K562 (cell line): ENCODE measurements around the gene ZBTB38. TPM values are rescaled to one million over a fixed set of nuclear protein-coding genes. Genes with fewer than 3 reads are reported as not detected.

Experiments
- ADNP ChIP-seq: fragments of 200-800 bp; sonication (Bioruptor generic); IDR thresholded peaks from 2 replicates; pipeline ENCODE4 v1.6.1; 2016; ENCODE audit warnings: missing genetic modification characterization, missing compliant biosample characterization
- FOXA3 ChIP-seq, 2 experiments: fragments of 450-650 bp in 1 of 2; sonication (generic) in 1 of 2; formaldehyde crosslinking; IDR thresholded peaks in 1 of 2; conservative IDR thresholded peaks in 1 of 2; 2 replicates each; pipeline versions ENCODE4 v1.4.0 to v1.8.0; 2020 to 2022; ENCODE audit warnings: mild to moderate bottlenecking in 2 of 2, missing genetic modification reagents in 1 of 2
- GABPB1 ChIP-seq: sonication (generic); formaldehyde crosslinking; IDR thresholded peaks from 2 replicates; pipeline ENCODE4 v1.8.0; 2022; ENCODE audit warnings: mild to moderate bottlenecking, missing genetic modification reagents
- GTF2A2 ChIP-seq: IDR thresholded peaks from 2 replicates; pipeline ENCODE4 v1.6.1; 2016; ENCODE audit warnings: mild to moderate bottlenecking, missing genetic modification characterization, missing compliant biosample characterization
- PHB2 ChIP-seq: fragments of 450-650 bp; IDR thresholded peaks from 2 replicates; pipeline ENCODE4 v1.6.1; 2017; ENCODE audit warnings: low read depth
- POLR2G ChIP-seq: fragments of 200-400 bp; formaldehyde crosslinking; IDR thresholded peaks from 2 replicates; pipeline ENCODE4 v1.6.1; 2017; ENCODE audit warnings: low read depth, mild to moderate bottlenecking, antibody characterized with exemption, low read length, moderate library complexity
- PTBP1 ChIP-seq: fragments of 200-400 bp; formaldehyde crosslinking; IDR thresholded peaks from 2 replicates; pipeline ENCODE4 v1.6.1; 2017; ENCODE audit warnings: low read depth, low read length
- TAF1 ChIP-seq: IDR thresholded peaks from 2 replicates; pipeline ENCODE4 v1.6.1; 2011; ENCODE audit warnings: mild to moderate bottlenecking, low read length, moderate library complexity; ENCODE audit not compliant: insufficient read depth, control insufficient read depth, severe bottlenecking; ENCODE audit errors: extremely low read depth
- TCF7L2 ChIP-seq: fragments of 150-350 bp; IDR thresholded peaks from 2 replicates; pipeline ENCODE4 v1.6.1; 2016; ENCODE audit warnings: low read depth, mild to moderate bottlenecking, low read length, moderate library complexity
- ZBTB7A ChIP-seq: IDR thresholded peaks from 2 replicates; pipeline ENCODE4 v1.6.1; 2011; ENCODE audit warnings: low read depth, mild to moderate bottlenecking, low read length, moderate library complexity, borderline replicate concordance; ENCODE audit not compliant: control insufficient read depth
- ZNF3 ChIP-seq: fragments of 250-450 bp; sonication (Bioruptor Pico); IDR thresholded peaks from 2 replicates; pipeline ENCODE4 v1.5.0; 2021; ENCODE audit warnings: mild to moderate bottlenecking, moderate library complexity
- ZNF589 ChIP-seq: fragments of 200-800 bp; sonication (Bioruptor generic); IDR thresholded peaks from 2 replicates; pipeline ENCODE4 v1.6.1; 2016; ENCODE audit warnings: low read depth, missing genetic modification characterization, missing compliant biosample characterization
- polyA plus RNA-seq, 8 experiments: library from polyadenylated mRNA; depleted of rRNA in 4 of 8; stranded (reverse) in 5 of 8; unstranded in 3 of 8; fragments of >200 nt; fragmentation: Nextera tagmentation in 2 of 8; fragmentation: Illumina TruSeq in 1 of 8; extraction: Ambion mirVana in 2 of 8; extraction: Trizol in 1 of 8; gene quantifications; 2 replicates each; pipeline versions ENCODE4 v1.2.1 to v1.2.3, GENCODE V29; 2011 to 2014; ENCODE audit warnings: inconsistent platforms in 1 of 8, missing spikeins in 1 of 8
- total RNA-seq, 7 experiments: library from RNA; depleted of rRNA in 6 of 7; stranded (reverse); fragments of >200 nt in 6 of 7; fragmentation: Illumina TruSeq in 2 of 7; extraction: Trizol in 2 of 7; gene quantifications; 2 replicates each; pipeline versions ENCODE4 v1.2.1 to v1.2.3, GENCODE V29; 2011 to 2021; ENCODE audit warnings: low replicate concordance in 1 of 7
- TF ChIP-seq, protein P1 (sequence below), 2 experiments: fragments of 450-650 bp; formaldehyde crosslinking in 1 of 2; IDR thresholded peaks; 2 replicates each; pipeline versions ENCODE4 v1.4.0 to v1.6.1; 2014 to 2020; ENCODE audit warnings: mild to moderate bottlenecking in 2 of 2, borderline replicate concordance in 1 of 2, low read depth in 1 of 2
- TF ChIP-seq, protein P2 (sequence below), 2 experiments: IDR thresholded peaks; 2 replicates each; pipeline ENCODE4 v1.6.1; 2012; ENCODE audit warnings: improper control_type of control experiment in 2 of 2, low read depth in 2 of 2, low read length in 2 of 2, borderline replicate concordance in 1 of 2

The ZBTB38 gene
- total and polyA plus RNA-seq, 9 of the 15 experiments (the other 6 are each of a cell fraction or from before 2014, with no cell fraction given), result 12.1 to 39.4 (median 22.9) TPM

DNA sequence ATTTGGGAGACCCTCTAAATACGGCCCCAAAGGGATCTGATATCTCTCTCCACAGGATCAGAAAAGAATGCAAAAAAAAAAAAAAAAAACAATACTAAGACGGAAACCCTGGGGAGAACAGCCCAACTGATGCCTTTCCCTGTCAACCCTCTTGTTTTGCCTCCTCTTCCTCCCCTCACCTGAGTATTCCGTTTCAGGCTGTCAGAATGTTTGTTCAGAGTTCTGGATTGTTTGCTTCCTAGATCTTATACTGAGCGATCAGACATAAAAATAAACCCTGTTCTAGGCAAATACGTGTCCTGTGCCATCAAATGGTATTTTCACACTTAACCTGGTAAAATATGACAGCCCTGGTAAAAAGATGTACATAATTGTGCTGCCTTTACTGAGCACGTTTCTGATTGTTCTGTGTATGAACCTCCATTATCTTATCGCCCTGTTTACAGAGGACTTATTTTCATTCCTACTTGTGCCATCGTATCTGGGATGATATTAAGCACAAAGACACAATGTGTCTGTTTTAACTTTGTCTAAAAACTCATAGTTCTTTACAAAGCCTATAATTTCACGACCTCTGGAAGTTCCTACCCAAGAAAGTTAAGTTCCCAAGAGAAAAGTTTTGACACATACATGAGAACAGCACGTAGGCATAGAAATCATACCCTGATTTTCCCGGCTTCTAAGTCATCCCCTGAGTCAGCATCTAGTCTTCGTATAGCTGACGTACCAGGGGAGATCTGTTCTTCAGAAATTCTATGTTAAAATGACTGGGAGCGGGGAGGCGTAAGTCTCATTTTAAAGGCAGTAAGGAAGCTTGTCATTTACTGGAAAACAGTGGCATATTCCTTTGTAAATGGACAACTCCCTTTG, 856 bp downstream of the ZBTB38 start (continued):
- TF ChIP-seq ZNF589 (CRISPR knock-in tag) (0 out of 2 replicates have a peak, but pooled peaks have one; percentile 52), POLR2G (no peak), ZBTB7A (no peak), TAF1 (no peak), TCF7L2 (no peak), FOXA3 (CRISPR knock-in tag; conservative IDR thresholded peaks at IDR 0.05 in 1 of 2, IDR thresholded peaks at IDR 0.05 in 1 of 2) (0 out of 4 replicates have a peak, but pooled peaks of 1 of the 2 experiments have one; percentile 3), ADNP (tag) (no peak), GTF2A2 (peak; percentile 35; the same call in 1 of the 2 replicates), ZNF3 (CRISPR knock-in tag) (no peak), GABPB1 (CRISPR knock-in tag) (no peak), PHB2 (no peak), PTBP1 (no peak)
- TF ChIP-seq, protein P1, sequence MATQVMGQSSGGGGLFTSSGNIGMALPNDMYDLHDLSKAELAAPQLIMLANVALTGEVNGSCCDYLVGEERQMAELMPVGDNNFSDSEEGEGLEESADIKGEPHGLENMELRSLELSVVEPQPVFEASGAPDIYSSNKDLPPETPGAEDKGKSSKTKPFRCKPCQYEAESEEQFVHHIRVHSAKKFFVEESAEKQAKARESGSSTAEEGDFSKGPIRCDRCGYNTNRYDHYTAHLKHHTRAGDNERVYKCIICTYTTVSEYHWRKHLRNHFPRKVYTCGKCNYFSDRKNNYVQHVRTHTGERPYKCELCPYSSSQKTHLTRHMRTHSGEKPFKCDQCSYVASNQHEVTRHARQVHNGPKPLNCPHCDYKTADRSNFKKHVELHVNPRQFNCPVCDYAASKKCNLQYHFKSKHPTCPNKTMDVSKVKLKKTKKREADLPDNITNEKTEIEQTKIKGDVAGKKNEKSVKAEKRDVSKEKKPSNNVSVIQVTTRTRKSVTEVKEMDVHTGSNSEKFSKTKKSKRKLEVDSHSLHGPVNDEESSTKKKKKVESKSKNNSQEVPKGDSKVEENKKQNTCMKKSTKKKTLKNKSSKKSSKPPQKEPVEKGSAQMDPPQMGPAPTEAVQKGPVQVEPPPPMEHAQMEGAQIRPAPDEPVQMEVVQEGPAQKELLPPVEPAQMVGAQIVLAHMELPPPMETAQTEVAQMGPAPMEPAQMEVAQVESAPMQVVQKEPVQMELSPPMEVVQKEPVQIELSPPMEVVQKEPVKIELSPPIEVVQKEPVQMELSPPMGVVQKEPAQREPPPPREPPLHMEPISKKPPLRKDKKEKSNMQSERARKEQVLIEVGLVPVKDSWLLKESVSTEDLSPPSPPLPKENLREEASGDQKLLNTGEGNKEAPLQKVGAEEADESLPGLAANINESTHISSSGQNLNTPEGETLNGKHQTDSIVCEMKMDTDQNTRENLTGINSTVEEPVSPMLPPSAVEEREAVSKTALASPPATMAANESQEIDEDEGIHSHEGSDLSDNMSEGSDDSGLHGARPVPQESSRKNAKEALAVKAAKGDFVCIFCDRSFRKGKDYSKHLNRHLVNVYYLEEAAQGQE (IDR thresholded peaks at IDR 0.05; ENCODE audit: borderline replicate concordance), result no peak
- TF ChIP-seq, protein P1 (CRISPR knock-in tag; IDR thresholded peaks at IDR 0.05; ENCODE audit: low read depth), result no peak
- TF ChIP-seq, protein P2, sequence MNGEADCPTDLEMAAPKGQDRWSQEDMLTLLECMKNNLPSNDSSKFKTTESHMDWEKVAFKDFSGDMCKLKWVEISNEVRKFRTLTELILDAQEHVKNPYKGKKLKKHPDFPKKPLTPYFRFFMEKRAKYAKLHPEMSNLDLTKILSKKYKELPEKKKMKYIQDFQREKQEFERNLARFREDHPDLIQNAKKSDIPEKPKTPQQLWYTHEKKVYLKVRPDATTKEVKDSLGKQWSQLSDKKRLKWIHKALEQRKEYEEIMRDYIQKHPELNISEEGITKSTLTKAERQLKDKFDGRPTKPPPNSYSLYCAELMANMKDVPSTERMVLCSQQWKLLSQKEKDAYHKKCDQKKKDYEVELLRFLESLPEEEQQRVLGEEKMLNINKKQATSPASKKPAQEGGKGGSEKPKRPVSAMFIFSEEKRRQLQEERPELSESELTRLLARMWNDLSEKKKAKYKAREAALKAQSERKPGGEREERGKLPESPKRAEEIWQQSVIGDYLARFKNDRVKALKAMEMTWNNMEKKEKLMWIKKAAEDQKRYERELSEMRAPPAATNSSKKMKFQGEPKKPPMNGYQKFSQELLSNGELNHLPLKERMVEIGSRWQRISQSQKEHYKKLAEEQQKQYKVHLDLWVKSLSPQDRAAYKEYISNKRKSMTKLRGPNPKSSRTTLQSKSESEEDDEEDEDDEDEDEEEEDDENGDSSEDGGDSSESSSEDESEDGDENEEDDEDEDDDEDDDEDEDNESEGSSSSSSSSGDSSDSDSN (IDR thresholded peaks at IDR 0.05; ENCODE audit: borderline replicate concordance in 1 of 2, low read depth in 2 of 2, low read length in 2 of 2), result no peak
